Nephron progenitor cell (in vitro differentiated cells): ENCODE measurements around the gene SLC15A3.
A peak's percentile ranks its signal among the peaks of the same experiment; 100 is the strongest.

Source experiments
- DNase-seq: peaks from one replicate; pipeline ENCODE4 v3.0.0; 2021
- H3K27ac Mint-ChIP-seq: 2 replicates; pipeline ENCODE4 v1.8.0; 2021; ENCODE audit warnings: mild to moderate bottlenecking, moderate library complexity, mixed read lengths
- H3K27me3 Mint-ChIP-seq: 2 replicates; pipeline ENCODE4 v1.8.0; 2021; ENCODE audit warnings: mild to moderate bottlenecking, low read depth, mixed read lengths; ENCODE audit not compliant: poor library complexity
- H3K36me3 Mint-ChIP-seq: 2 replicates; pipeline ENCODE4 v1.8.0; 2021; ENCODE audit warnings: low read depth, mixed read lengths
- H3K4me1 Mint-ChIP-seq: 2 replicates; pipeline ENCODE4 v1.8.0; 2021; ENCODE audit warnings: mixed read lengths
- H3K4me3 Mint-ChIP-seq: 2 replicates; pipeline ENCODE4 v1.8.0; 2021; ENCODE audit warnings: mild to moderate bottlenecking, moderate library complexity, mixed read lengths
- H3K9me3 Mint-ChIP-seq: 2 replicates; pipeline ENCODE4 v1.8.0; 2021; ENCODE audit warnings: mild to moderate bottlenecking, moderate library complexity, mixed read lengths
- CTCF ChIP-seq: fragments of 200-600 bp; sonication (generic); IDR thresholded peaks from 2 replicates; pipeline ENCODE4 v1.5.0; 2021; ENCODE audit warnings: antibody characterized with exemption

The SLC15A3 gene

DNA sequence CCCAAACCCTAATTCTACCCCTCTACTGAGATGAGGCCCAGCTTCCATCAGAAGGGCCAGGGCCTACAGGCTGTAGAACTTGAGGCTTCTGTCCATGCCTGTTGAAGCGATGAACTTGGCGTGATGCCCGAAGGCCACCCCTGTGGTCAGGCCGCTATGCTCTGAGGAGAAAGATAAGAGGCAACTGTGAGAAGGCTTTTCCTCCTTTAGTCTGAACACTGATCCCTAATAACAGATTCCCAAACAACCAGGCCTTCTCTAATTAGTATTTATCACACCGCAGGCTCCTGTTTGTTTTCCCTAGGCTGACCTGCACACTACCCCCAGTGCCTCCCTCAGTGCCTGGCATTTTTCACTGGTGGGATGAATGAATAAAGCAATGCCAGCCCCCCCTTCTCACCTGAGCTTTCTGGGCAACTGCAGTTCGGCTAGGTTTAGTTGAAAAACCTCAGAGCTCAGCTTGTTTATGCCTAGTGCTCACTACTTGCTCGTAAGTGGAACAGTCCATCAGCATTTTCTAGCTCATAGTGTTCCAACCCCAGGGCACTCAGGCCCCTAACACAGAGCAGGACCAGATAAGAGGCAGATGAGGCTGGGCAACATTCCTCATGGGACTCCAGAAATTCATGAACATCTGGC is 60.8 kb downstream of the SLC15A3 start:
- peaks cover 18% of the 10 kb centered on the region for H3K4me1 Mint-ChIP-seq
- H3K27me3 Mint-ChIP-seq = peaks cover 2% of the 10 kb centered on the region
- no peak overlapping the region for H3K4me3 Mint-ChIP-seq
- no peak for DNase-seq
- TF ChIP-seq CTCF = no peak
- peak overlapping the region; percentile 61 for H3K27ac Mint-ChIP-seq
- peaks cover 2% of the 10 kb centered on the region for H3K9me3 Mint-ChIP-seq
- peaks cover 52% of the 10 kb centered on the region for H3K36me3 Mint-ChIP-seq

GRCh38 chr11:60890696-60891095 is 61.3 kb downstream of the SLC15A3 start:
- H3K27me3 Mint-ChIP-seq = peaks cover 2% of the 10 kb centered on the region
- H3K4me1 Mint-ChIP-seq = peaks cover 18% of the 10 kb centered on the region
- H3K9me3 Mint-ChIP-seq = peaks cover 5% of the 10 kb centered on the region
- no peak overlapping the region for H3K27ac Mint-ChIP-seq
- peaks cover 52% of the 10 kb centered on the region for H3K36me3 Mint-ChIP-seq
- no peak for TF ChIP-seq CTCF
- DNase-seq = no peak
- H3K4me3 Mint-ChIP-seq = no peak overlapping the region

GRCh38 chr11:60889869-60890311 is 62.1 kb downstream of the SLC15A3 start:
- no peak for TF ChIP-seq CTCF
- Mint-ChIP-seq H3K9me3 (peaks cover 13% of the 10 kb centered on the region), H3K36me3 (peaks cover 52% of the 10 kb centered on the region), H3K27me3 (peaks cover 2% of the 10 kb centered on the region), H3K4me3 (no peak overlapping the region), H3K27ac (peak overlapping the region; percentile 83), H3K4me1 (peaks cover 18% of the 10 kb centered on the region)
- DNase-seq = no peak

DNA sequence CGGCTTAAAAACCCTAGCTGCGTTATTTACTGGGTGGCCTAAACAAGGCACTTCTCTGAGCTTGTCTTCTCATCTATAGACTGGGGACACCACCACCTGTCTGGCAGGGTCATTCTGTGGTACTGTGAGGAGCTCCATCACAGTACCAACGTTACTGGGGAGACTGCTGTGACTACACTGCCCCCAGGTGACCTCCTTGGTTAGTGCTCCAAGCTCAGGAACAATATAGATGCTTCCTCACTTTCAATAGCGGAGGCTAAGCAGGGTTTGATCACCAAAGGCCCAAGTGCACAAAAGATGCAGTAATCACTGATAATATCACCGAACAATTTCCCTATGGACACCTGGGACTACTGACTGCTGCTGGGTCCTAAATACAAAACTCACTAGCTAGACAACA is 64.4 kb downstream of the SLC15A3 start:
- peak; percentile 47 for DNase-seq
- H3K27me3 Mint-ChIP-seq = peaks cover 2% of the 10 kb centered on the region
- peaks cover 22% of the 10 kb centered on the region for H3K9me3 Mint-ChIP-seq
- no peak overlapping the region for H3K27ac Mint-ChIP-seq
- peaks cover 13% of the 10 kb centered on the region for H3K4me1 Mint-ChIP-seq
- no peak overlapping the region for H3K4me3 Mint-ChIP-seq
- H3K36me3 Mint-ChIP-seq = peaks cover 59% of the 10 kb centered on the region
- TF ChIP-seq CTCF = peak; percentile 56
